Measurements from ENCODE around the gene DNAJC22.

- TF ChIP-seq CTCF (conservative IDR thresholded peaks at IDR 0.05 in 1 of 2, IDR thresholded peaks at IDR 0.05 in 1 of 2; ENCODE audit: low read depth in 1 of 2, low read length in 2 of 2) (no peak), EZH2 (IDR thresholded peaks at IDR 0.05; ENCODE audit: low read length, missing control alignments) (no peak)
Measured at GRCh38 chr12:49328816-49329215, 17.9 kb upstream of the DNAJC22 start.

All from fibroblast of lung (primary cell).